Measurements from ENCODE around the gene TMPRSS5. TPM values are rescaled to one million over a fixed set of nuclear protein-coding genes. Genes with fewer than 3 reads are reported as not detected.
"Not testable (repeated sequence)": the region's sequence is repeated elsewhere in the genome, so short reads cannot be mapped to it uniquely, and the experiment has no call there.

The TMPRSS5 gene
- total RNA-seq, 2 donors from 2014 or later: 0.73 to 2.1 TPM

- intact Hi-C loops (cut with DNase I); DNase-seq; ATAC-seq: not testable (repeated sequence)
Measured at GRCh38 chr11:113703551-113703950, 2.6 kb downstream of the TMPRSS5 start.

GRCh38 chr11:113701491-113701890 lies 4.6 kb downstream of the TMPRSS5 start:
- no peak for DNase-seq
- no peak for ATAC-seq

GRCh38 chr11:113698515-113698914 lies 7.6 kb downstream of the TMPRSS5 start:
- no peak for DNase-seq

More at GRCh38 chr11:113701491-113701890, 4.6 kb downstream of the TMPRSS5 start:
- intact Hi-C loops (cut with DNase I): no loop called here

GRCh38 chr11:113697756-113698407 lies 8.2 kb downstream of the TMPRSS5 start:
- no peak for ATAC-seq
- intact Hi-C loops (cut with DNase I): no loop called here

More at GRCh38 chr11:113698515-113698914, 7.6 kb downstream of the TMPRSS5 start:
- ATAC-seq: no peak
- intact Hi-C loops (cut with DNase I): no loop called here

GRCh38 chr11:113697111-113697510 lies 9.0 kb downstream of the TMPRSS5 start:
- intact Hi-C loops (cut with DNase I): no loop called here
- ATAC-seq (no peak), DNase-seq (no peak)

More at GRCh38 chr11:113697756-113698407, 8.2 kb downstream of the TMPRSS5 start:
- DNase-seq: no peak

GRCh38 chr11:113695207-113695606 lies 10.9 kb downstream of the TMPRSS5 start:
- DNase-seq: no peak
- intact Hi-C loops (cut with DNase I): no loop called here
- ATAC-seq: no peak

GRCh38 chr11:113694390-113694789 lies 11.7 kb downstream of the TMPRSS5 start:
- DNase-seq: no peak
- no peak for ATAC-seq
- intact Hi-C loops (cut with DNase I): no loop called here

- ATAC-seq (no peak), DNase-seq (no peak)
- intact Hi-C loops (cut with DNase I): no loop called here
Measured at GRCh38 chr11:113693030-113693429, 13.1 kb downstream of the TMPRSS5 start.

- intact Hi-C loops (cut with DNase I): no loop called here
- DNase-seq: no peak
- peak in 1 of 2 donors; percentile 84 for ATAC-seq
Measured at GRCh38 chr11:113690619-113691569, 15.2 kb downstream of the TMPRSS5 start.

GRCh38 chr11:113689768-113690618 lies 16.1 kb downstream of the TMPRSS5 start:
- intact Hi-C loops (cut with DNase I): no loop called here
- no peak for DNase-seq
- ATAC-seq: no peak

GRCh38 chr11:113685654-113686359 lies 20.3 kb downstream of the TMPRSS5 start:
- ATAC-seq (no peak), DNase-seq (no peak)
- intact Hi-C loops (cut with DNase I): no loop called here

- DNase-seq: no peak
- no peak for ATAC-seq
- intact Hi-C loops (cut with DNase I): no loop called here
Measured at GRCh38 chr11:113684496-113684895, 21.6 kb downstream of the TMPRSS5 start.

- intact Hi-C loops (cut with DNase I): no loop called here
- no peak for ATAC-seq
- DNase-seq: no peak
Measured at GRCh38 chr11:113683481-113684046, 22.5 kb downstream of the TMPRSS5 start.

- intact Hi-C loops (cut with DNase I): no loop called here
- no peak for DNase-seq
- ATAC-seq: no peak
Measured at GRCh38 chr11:113681711-113682413, 24.2 kb downstream of the TMPRSS5 start.

GRCh38 chr11:113681282-113681681 lies 24.8 kb downstream of the TMPRSS5 start:
- no peak for DNase-seq
- intact Hi-C loops (cut with DNase I): no loop called here
- ATAC-seq: no peak

- intact Hi-C loops (cut with DNase I): no loop called here
- DNase-seq (no peak), ATAC-seq (no peak)
Measured at GRCh38 chr11:113677685-113678084, 28.4 kb downstream of the TMPRSS5 start.

- DNase-seq (no peak), ATAC-seq (peak in 1 of 2 donors; percentile 38)
- intact Hi-C loops (cut with DNase I): no loop called here
Measured at GRCh38 chr11:113675565-113675964, 30.5 kb downstream of the TMPRSS5 start.
